ENCODE data around the gene BGLAP. TPM values are rescaled to one million over a fixed set of nuclear protein-coding genes. Genes with fewer than 3 reads are reported as not detected.

BGLAP gene
- total and polyA plus RNA-seq, 2 donors (not counting 3 experiments of a cell fraction or from before 2014, with no cell fraction given): 0.65 to 1.0 TPM

GRCh38 chr1:156244126-156244525 lies 2.1 kb downstream of the BGLAP start:
- dilution Hi-C loops (cut with MboI; ENCODE audit: extremely low pct_ligation_motif_present, low sequenced_read_pairs): no loop called here
- H2AFZ ChIP-seq (ENCODE audit: low read depth, low read length): no peak overlapping the region
- H3K4me2 ChIP-seq (ENCODE audit: insufficient read depth, low read length): no peak overlapping the region
- H3K9me1 ChIP-seq (replicated peaks; ENCODE audit: control insufficient read depth, extremely low read depth, insufficient read depth, low read length): no peaks in the 10 kb centered on the region
- DNase-seq (ENCODE audit: low read depth, low spot score) (no peak), FAIRE-seq (no peak)
- ChIA-PET CTCF (interaction anchor here (1.0 to 3.8 kb wide), 3 partner anchors 10 to 99 kb away, joined by 4 to 17 read pairs (median 12); no protein-coding TSS in a partner anchor), POLR2A (no interaction called here)
- no peak overlapping the region for H3K9ac ChIP-seq (replicated peaks; ENCODE audit: extremely low read depth, insufficient read depth, low read length)
- H4K20me1 ChIP-seq (replicated peaks; ENCODE audit: control insufficient read depth, extremely low read depth, insufficient read depth, low read length): no peaks in the 10 kb centered on the region
- intact Hi-C loops (cut with micrococcal nuclease): no loop called here
- no peaks in the 10 kb centered on the region for H3K9me3 ChIP-seq (replicated peaks; ENCODE audit: control insufficient read depth, insufficient read depth, low read length)
- no TSS peak for BruUV-seq (replicated peaks)
- no peaks in the 10 kb centered on the region for H3K79me2 ChIP-seq (ENCODE audit: control insufficient read depth, insufficient read depth, low read length)
- H3K27ac ChIP-seq (ENCODE audit: insufficient read depth, low read depth, low read length): no peak overlapping the region
- TF ChIP-seq MAX (IDR thresholded peaks at IDR 0.05; ENCODE audit: insufficient read depth, insufficient read length): no peak
- no peak for TF ChIP-seq EZH2 (IDR thresholded peaks at IDR 0.05; ENCODE audit: borderline replicate concordance, low read depth, low read length, severe bottlenecking)
- TF ChIP-seq JUN (IDR thresholded peaks at IDR 0.05; ENCODE audit: borderline replicate concordance, insufficient read depth, insufficient read length, low read depth): no peak
- TF ChIP-seq GATA2 (IDR thresholded peaks at IDR 0.05; ENCODE audit: insufficient read depth, insufficient read length, low read depth, low read length): no peak
- no peak for TF ChIP-seq FOS (IDR thresholded peaks at IDR 0.05; ENCODE audit: borderline replicate concordance, insufficient read depth, low read length)
- no peak for TF ChIP-seq POLR2AphosphoS5 (IDR thresholded peaks at IDR 0.05; ENCODE audit: insufficient read depth, low read depth, low read length)
- TF ChIP-seq MYC (IDR thresholded peaks at IDR 0.05; ENCODE audit: low read depth, low read length): no peak
- TF ChIP-seq POLR2A (IDR thresholded peaks at IDR 0.05; ENCODE audit: low read depth, low read length): no peak
- TF ChIP-seq CTCF (IDR thresholded peaks at IDR 0.05; ENCODE audit: extremely low read depth in 1 of 2, insufficient read depth in 1 of 2, low read depth in 1 of 2, low read length in 2 of 2): no peak
- H3K4me3 ChIP-seq (replicated peaks in 1 of 3; ENCODE audit: insufficient read depth in 1 of 3, low read depth in 1 of 3, low read length in 3 of 3): no peak overlapping the region
- peaks cover 0 to 9% of the 10 kb centered on the region in 2 experiments for H3K36me3 ChIP-seq (ENCODE audit: control insufficient read depth in 2 of 2, extremely low read depth in 1 of 2, insufficient read depth in 2 of 2, low read length in 2 of 2)
- H3K4me1 ChIP-seq (ENCODE audit: control insufficient read depth, extremely low read depth, insufficient read depth, low read length): peaks cover 6% of the 10 kb centered on the region
- peaks cover 0 to 4% of the 10 kb centered on the region in 2 experiments for H3K27me3 ChIP-seq (ENCODE audit: control insufficient read depth in 2 of 2, insufficient read depth in 2 of 2, low read length in 2 of 2)
